Cardiac muscle cell (in vitro differentiated cells and primary cell): ENCODE results near the gene FOSL1. TPM values are rescaled to one million over a fixed set of nuclear protein-coding genes. Genes with fewer than 3 reads are reported as not detected.

Experiments
- DNase-seq, 2 donors: peaks; one replicate each; pipeline versions ENCODE4 v3.0.0 to v3.0.0-alpha.2; 2010 to 2017; ENCODE audit warnings: low read depth in 1 of 2, low spot score in 1 of 2
- H3K27ac ChIP-seq: fragments of 200-600 bp; sonication (generic); 2 replicates; pipeline ENCODE4 v1.5.1; 2016
- H3K27me3 ChIP-seq: fragments of 200-600 bp; sonication (generic); 2 replicates; pipeline ENCODE4 v1.6.0; 2016; ENCODE audit warnings: control low read depth
- H3K36me3 ChIP-seq: fragments of 200-600 bp; sonication (generic); 2 replicates; pipeline ENCODE4 v1.5.1; 2016; ENCODE audit warnings: control low read depth
- H3K4me1 ChIP-seq: fragments of 200-600 bp; sonication (generic); 2 replicates; pipeline ENCODE4 v1.8.1; 2017; ENCODE audit warnings: low read depth, mild to moderate bottlenecking, mixed run types
- H3K4me3 ChIP-seq: fragments of 200-600 bp; sonication (generic); 2 replicates; pipeline ENCODE4 v1.5.1; 2016; ENCODE audit warnings: mild to moderate bottlenecking
- H3K9me3 ChIP-seq: fragments of 200-600 bp; sonication (generic); 2 replicates; pipeline ENCODE4 v1.5.1; 2017; ENCODE audit warnings: low read depth, mild to moderate bottlenecking, control low read depth
- CTCF ChIP-seq: IDR thresholded peaks from 2 replicates; pipeline ENCODE4 v1.5.1; 2012; ENCODE audit warnings: low read depth, mild to moderate bottlenecking, low read length
- polyA plus RNA-seq: library from polyadenylated mRNA; unstranded; fragments of >200 nt; fragmentation: Nextera tagmentation; extraction: Ambion mirVana; gene quantifications from 2 replicates; pipeline ENCODE4 v1.2.1, GENCODE V29; 2016
- total RNA-seq: library from RNA; depleted of rRNA; stranded (reverse); fragments of >200 nt; gene quantifications from 2 replicates; pipeline ENCODE4 v1.2.3, GENCODE V29; 2016

The FOSL1 gene
- total and polyA plus RNA-seq, 2 experiments from 2014 or later = 0.21 to 0.60 TPM

GRCh38 chr11:65890324-65891218 is 9.6 kb downstream of the FOSL1 start, which contains the start of gene CCDC85B:
CCDC85B (plus strand) TSS chr11:65890673; CDS start chr11:65890784, 111 bp downstream.
- Histone ChIP-seq H3K9me3 (no peaks in the 10 kb centered on the region), H3K4me3 (peak within 1 kb of the TSS; percentile 57), H3K4me1 (peaks cover 23% of the 10 kb centered on the region), H3K36me3 (no peaks in the 10 kb centered on the region), H3K27me3 (peaks cover 2% of the 10 kb centered on the region), H3K27ac (peak within 1 kb of the TSS; percentile 76)
- peak; percentile 3 for TF ChIP-seq CTCF
- DNase-seq = peak; percentile 97 to 98

- TF ChIP-seq CTCF = peak; percentile 78
- Histone ChIP-seq H3K36me3 (peaks cover 11% of the 10 kb centered on the region), H3K27ac (peak within 1 kb of the TSS; percentile 86), H3K9me3 (no peaks in the 10 kb centered on the region), H3K4me3 (peak within 1 kb of the TSS; percentile 53), H3K27me3 (no peaks in the 10 kb centered on the region), H3K4me1 (peaks cover 19% of the 10 kb centered on the region)
- peak; percentile 97 to 98 for DNase-seq
Observed at GRCh38 chr11:65888163-65888814, 11.9 kb downstream of the FOSL1 start, which contains the start of gene FIBP. FIBP (minus strand) TSS chr11:65888471; CDS start chr11:65888418, 53 bp downstream.

GRCh38 chr11:65887723-65888162 is 12.4 kb downstream of the FOSL1 start:
- Histone ChIP-seq H3K36me3 (peaks cover 14% of the 10 kb centered on the region), H3K9me3 (no peaks in the 10 kb centered on the region), H3K27me3 (no peaks in the 10 kb centered on the region), H3K4me1 (peaks cover 19% of the 10 kb centered on the region), H3K4me3 (peak overlapping the region; percentile 53), H3K27ac (peak overlapping the region; percentile 86)
- no peak for DNase-seq
- TF ChIP-seq CTCF = no peak

GRCh38 chr11:65886826-65887722 is 13.1 kb downstream of the FOSL1 start:
- Histone ChIP-seq H3K27ac (peak overlapping the region; percentile 86), H3K9me3 (no peaks in the 10 kb centered on the region), H3K27me3 (no peaks in the 10 kb centered on the region), H3K4me3 (peak overlapping the region; percentile 53), H3K36me3 (peaks cover 19% of the 10 kb centered on the region), H3K4me1 (peaks cover 14% of the 10 kb centered on the region)
- no peak for DNase-seq
- TF ChIP-seq CTCF = no peak
